ENCODE measurements around the gene DENND5A.

- TF ChIP-seq CTCF (IDR thresholded peaks at IDR 0.05) = no peak
- TF ChIP-seq POLR2AphosphoS5 (IDR thresholded peaks at IDR 0.05) = no peak
- no peak for TF ChIP-seq POLR2A (IDR thresholded peaks at IDR 0.05)
Observed at GRCh38 chr11:9193316-9193715, 71.8 kb downstream of the DENND5A start.
